GM10847 (cell line): ENCODE results near the gene MAP3K6.

Source experiments
- POLR2A ChIP-seq: IDR thresholded peaks from 2 replicates; pipeline ENCODE4 v1.6.1; 2011; ENCODE audit not compliant: insufficient read length; ENCODE audit errors: extremely low read depth

The MAP3K6 gene

DNA sequence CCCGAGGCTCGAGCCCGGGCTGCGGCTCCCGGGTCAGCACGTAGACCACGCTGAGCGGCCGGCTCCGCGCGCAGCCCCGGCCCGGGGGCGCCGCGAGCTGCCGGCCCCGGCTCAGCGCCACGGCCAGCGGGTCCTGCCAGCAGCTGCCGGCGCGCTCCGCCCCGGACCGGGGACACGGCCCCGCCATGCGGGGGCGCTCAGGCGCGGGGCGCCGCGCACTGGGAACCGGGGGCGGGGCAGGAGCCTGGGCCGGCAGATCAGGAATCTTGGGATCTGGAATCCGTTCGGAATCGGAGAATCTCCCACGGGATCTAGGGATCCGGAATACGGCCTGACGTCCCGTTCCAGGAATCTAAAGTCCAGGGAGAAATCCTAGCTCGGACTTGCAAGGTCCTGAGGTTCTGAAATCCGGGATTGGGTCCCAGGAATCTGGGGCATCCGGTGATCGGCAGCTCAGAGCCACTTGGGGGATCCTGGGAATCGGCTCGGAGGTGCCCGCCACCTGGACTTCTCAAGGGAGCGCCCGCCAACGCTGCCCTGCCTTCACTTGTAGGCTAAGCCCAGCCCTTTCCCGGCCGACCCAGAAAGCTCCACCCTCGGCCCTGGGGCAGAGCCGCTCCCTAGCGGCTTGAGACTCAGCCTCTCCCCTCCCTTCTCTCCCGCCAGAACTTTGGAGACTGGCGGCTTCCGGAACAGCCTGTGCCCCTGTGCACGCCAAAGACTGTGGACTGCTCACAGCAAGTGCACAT is at the start of gene MAP3K6:
TSS of gene MAP3K6 (minus strand) at position 551 of the 749 bp plus-strand sequence. CDS start at position 187, 364 bp downstream.
- no peak for TF ChIP-seq POLR2A

DNA sequence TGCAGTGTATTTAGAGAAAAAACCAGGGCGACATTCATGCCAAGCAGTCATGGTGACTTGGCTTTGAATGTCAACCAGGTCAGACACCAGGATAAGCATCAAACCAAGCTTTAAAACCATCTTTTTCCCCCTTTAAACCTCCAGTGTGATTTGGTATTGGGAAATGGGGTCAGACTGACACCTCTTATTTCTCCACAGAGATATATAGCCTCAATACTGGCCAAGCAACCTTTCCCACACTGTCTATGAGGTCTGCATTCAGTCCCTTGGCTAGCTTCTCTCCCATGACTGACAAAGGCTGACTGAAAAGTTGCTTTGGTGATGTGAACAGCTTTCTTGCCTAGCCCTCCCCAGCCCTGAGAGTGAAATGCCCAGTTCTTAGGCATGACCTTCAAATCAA is 47.3 kb upstream of the MAP3K6 start:
- no peak for TF ChIP-seq POLR2A

DNA sequence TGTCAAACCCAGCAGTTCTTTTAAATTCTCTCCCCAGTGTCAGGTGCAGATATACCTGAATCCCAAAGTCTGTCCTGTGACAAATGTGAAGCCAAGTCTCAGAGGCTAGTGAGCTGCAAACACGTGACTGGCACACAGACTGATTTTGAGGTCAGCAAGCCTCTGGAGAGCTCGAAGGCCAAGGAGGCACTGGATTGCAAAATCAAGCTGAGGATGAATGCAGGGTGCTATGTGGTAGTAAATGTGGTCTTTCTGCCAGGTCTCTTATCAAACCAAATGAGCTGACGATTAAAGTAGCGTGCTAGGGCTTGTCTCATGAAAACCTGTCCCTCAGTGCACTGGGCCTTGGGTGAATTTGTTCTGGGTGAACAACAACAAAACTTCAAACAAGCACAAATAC is 46.2 kb upstream of the MAP3K6 start:
- no peak for TF ChIP-seq POLR2A

DNA sequence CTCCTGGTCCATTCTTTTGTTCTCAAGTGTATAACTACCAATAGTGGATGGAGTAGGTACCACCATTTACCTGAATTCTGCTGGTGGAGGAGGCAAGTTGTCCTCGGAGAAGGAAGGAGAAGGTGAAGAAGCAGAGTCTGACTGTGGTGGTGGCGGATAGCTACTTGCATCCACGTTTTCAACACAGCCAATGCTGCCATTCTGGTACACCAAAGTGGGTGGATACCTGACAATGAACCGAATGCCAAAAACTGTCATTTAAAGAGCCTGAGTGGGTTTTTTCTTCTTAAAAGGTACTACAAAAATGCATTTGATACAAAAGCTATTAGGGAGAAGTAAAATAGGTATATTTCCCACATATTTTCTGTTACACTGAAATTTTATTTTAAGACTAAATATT is 45.7 kb upstream of the MAP3K6 start:
- no peak for TF ChIP-seq POLR2A

GRCh38 chr1:27410709-27411108 is 43.9 kb upstream of the MAP3K6 start:
- no peak for TF ChIP-seq POLR2A

DNA sequence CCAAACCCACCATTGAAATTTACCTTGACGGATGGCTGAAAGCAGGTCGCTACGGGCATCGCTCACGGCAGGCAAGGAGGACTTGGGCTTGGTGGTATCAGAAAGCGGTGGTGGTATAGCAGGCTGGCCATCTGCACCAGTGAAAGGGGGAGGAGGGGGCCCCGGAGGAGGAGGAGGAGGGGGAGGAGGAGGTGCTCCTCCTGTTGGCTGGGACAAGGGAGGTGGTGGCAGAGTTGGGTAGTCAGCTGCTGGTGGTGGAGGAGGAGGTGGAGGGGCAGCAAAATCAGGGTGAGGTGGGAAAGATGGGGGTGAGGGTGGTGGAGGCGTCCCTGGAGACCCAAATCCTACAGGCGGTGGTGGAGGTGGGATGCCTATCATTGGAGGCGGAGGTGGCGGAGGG is 42.9 kb upstream of the MAP3K6 start:
- no peak for TF ChIP-seq POLR2A

- TF ChIP-seq POLR2A: no peak
These were observed 41.4 kb upstream of the MAP3K6 start for GRCh38 chr1:27408151-27408550.

GRCh38 chr1:27406362-27406680 is 39.6 kb upstream of the MAP3K6 start:
- TF ChIP-seq POLR2A: no peak

DNA sequence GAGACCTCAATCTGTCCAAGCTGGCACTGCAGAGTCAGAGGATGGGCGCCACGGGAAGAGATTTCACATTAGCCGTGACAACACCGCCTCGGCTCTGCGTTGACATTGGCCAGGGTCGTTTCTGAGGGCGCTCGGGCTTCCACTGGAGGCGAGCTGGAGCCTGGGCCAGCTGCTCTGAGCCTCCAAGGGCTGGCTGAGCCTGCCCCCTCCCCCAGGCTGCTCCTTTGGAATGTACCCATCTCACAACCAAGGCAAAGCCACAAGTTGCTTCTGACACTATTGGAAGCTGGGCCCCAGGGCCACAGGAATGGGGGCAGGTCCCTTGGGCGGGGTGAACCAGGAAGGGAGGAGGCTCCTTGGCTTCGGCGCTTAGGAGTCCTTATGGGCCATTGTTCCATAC is 38.3 kb upstream of the MAP3K6 start:
- no peak for TF ChIP-seq POLR2A

- TF ChIP-seq POLR2A: no peak
These were observed 37.2 kb upstream of the MAP3K6 start for GRCh38 chr1:27403931-27404330.

GRCh38 chr1:27403065-27403726 is 36.4 kb upstream of the MAP3K6 start:
- no peak for TF ChIP-seq POLR2A

- TF ChIP-seq POLR2A: peak; percentile 20
These were observed 35.6 kb upstream of the MAP3K6 start for GRCh38 chr1:27402349-27402754.

GRCh38 chr1:27400963-27401341 is 34.2 kb upstream of the MAP3K6 start:
- TF ChIP-seq POLR2A: no peak

GRCh38 chr1:27400082-27400962 is 33.6 kb upstream of the MAP3K6 start:
- no peak for TF ChIP-seq POLR2A

DNA sequence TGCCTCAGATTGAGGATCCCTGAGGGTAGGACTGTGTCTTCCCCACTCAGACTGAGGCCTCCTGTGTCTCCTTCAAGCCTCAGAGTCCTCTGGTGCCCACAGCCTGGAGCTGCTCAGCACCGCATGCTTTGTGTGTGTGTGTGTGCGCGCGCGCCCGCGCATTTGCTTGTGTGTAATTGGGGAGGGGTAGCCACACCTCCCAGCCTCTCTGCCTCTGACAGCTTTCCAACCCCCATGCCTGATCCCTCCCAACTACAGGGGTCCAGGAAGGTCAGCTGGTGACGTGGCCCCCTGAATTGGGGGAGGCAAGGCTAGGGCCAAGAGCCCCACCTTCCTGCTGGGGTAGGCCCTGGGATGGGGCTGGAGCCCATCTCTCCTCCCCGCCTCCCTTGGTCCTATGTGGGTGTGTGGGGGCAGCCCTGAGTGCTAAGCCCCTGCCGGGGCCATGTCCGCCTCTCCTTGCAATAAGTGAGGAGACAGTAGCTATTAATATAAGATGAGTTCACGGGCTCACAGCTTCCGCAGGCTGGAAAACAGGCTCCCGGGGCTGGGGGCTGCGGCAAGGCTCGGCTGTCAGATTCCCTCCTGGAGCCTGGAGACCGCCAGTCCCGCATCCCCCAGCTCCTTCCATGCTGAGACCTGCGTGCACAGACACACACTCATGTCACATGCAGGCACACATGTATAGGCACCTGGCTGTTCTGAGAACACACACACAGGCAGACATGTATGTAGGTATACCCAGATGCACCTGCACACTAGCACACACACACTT is 32.7 kb upstream of the MAP3K6 start:
- TF ChIP-seq POLR2A: no peak
